Mucosa of descending colon (tissue), 3 donors: Measurements from ENCODE around the gene HNRNPUL1. TPM values are rescaled to one million over a fixed set of nuclear protein-coding genes. Genes with fewer than 3 reads are reported as not detected.
A peak's percentile ranks its signal among the peaks of the same experiment; 100 is the strongest.

Experiments used
- ATAC-seq: fragments of 200-7000 bp; cut with Tn5 transposase; one replicate; pipeline ENCODE4 v1.9.1; 2020; ENCODE audit warnings: mild to moderate bottlenecking, moderate library complexity
- DNase-seq, 3 donors: peaks; one replicate each; pipeline ENCODE4 v3.0.0-alpha.2; 2020
- H3K36me3 ChIP-seq: fragments of 200-600 bp; one replicate; pipeline ENCODE4 v1.8.0; 2021; ENCODE audit warnings: low read depth, mild to moderate bottlenecking
- H3K4me1 ChIP-seq: fragments of 200-600 bp; one replicate; pipeline ENCODE4 v1.8.0; 2021; ENCODE audit warnings: low read depth, mild to moderate bottlenecking
- H3K4me3 ChIP-seq: fragments of 200-600 bp; one replicate; pipeline ENCODE4 v1.8.0; 2021; ENCODE audit warnings: mild to moderate bottlenecking
- H3K9me3 ChIP-seq: fragments of 200-600 bp; one replicate; pipeline ENCODE4 v1.8.0; 2021; ENCODE audit warnings: mild to moderate bottlenecking
- CTCF ChIP-seq: fragments of 200-600 bp; IDR thresholded peaks from one replicate; pipeline ENCODE4 v1.8.0; 2022; ENCODE audit warnings: antibody characterized with exemption, mild to moderate bottlenecking
- intact Hi-C, 2 donors: fragments of 100-400 bp; cut with DNase I in 1 of 2; cut with micrococcal nuclease in 1 of 2; formaldehyde crosslinking; loops; one replicate each; pipeline versions ENCODE4 v1.11.0 to v1.11.1; 2022; cut with DNase I, micrococcal nuclease
- total RNA-seq, 3 donors: library from RNA; stranded (reverse); fragmentation: NEBNext Ultra II Directional in 2 of 3; extraction: Animal tissue kit (Norgen Biotek cat#: 25700) in 2 of 3; gene quantifications; one replicate each; pipeline versions ENCODE4 v1.2.1 to v1.2.4, GENCODE V29; 2021 to 2023
- donor health status: DM: no; HTN: no; CAD: no; lungs with moderate emphysema.
- donor health status: DM: no; HTN: no; CAD: no.
- donor health status: DM: no; HTN: yes; CAD: no.

The HNRNPUL1 gene
- total RNA-seq, 3 donors from 2014 or later, result 155 to 234 (median 190) TPM

- Histone ChIP-seq H3K4me3 (no peak overlapping the region), H3K36me3 (peaks cover 30% of the 10 kb centered on the region), H3K9me3 (no peaks in the 10 kb centered on the region), H3K4me1 (peaks cover 17% of the 10 kb centered on the region)
- ATAC-seq, result no peak
- TF ChIP-seq CTCF, result no peak
- intact Hi-C loops, result no loop called here
- no peak for DNase-seq
These were observed 30.2 kb downstream of the HNRNPUL1 start for GRCh38 chr19:41294393-41294792.

- H3K36me3 ChIP-seq, result peaks cover 34% of the 10 kb centered on the region
- H3K4me3 ChIP-seq, result no peak overlapping the region
- intact Hi-C loops, result no loop called here
- H3K9me3 ChIP-seq, result no peaks in the 10 kb centered on the region
- TF ChIP-seq CTCF, result no peak
- ATAC-seq (no peak), DNase-seq (no peak)
- H3K4me1 ChIP-seq, result peaks cover 24% of the 10 kb centered on the region
These were observed 31.3 kb downstream of the HNRNPUL1 start for GRCh38 chr19:41295499-41295898.

- H3K36me3 ChIP-seq, result peaks cover 34% of the 10 kb centered on the region
- H3K4me3 ChIP-seq, result no peak overlapping the region
- no peak for DNase-seq
- H3K9me3 ChIP-seq, result no peaks in the 10 kb centered on the region
- TF ChIP-seq CTCF, result no peak
- ATAC-seq, result no peak
- intact Hi-C loops, result no loop called here
- H3K4me1 ChIP-seq, result peaks cover 24% of the 10 kb centered on the region
These were observed 32.3 kb downstream of the HNRNPUL1 start for GRCh38 chr19:41296433-41296871.

- H3K9me3 ChIP-seq, result no peaks in the 10 kb centered on the region
- no peak for DNase-seq
- ATAC-seq, result peak; percentile 56
- peaks cover 24% of the 10 kb centered on the region for H3K4me1 ChIP-seq
- H3K36me3 ChIP-seq, result peaks cover 29% of the 10 kb centered on the region
- intact Hi-C loops, result no loop called here
- no peak for TF ChIP-seq CTCF
- H3K4me3 ChIP-seq, result no peak overlapping the region
These were observed 33.6 kb downstream of the HNRNPUL1 start for GRCh38 chr19:41297628-41298347.

- DNase-seq, result peak; percentile 57 to 86 (median 64)
- no peak for TF ChIP-seq CTCF
- peak; percentile 66 for ATAC-seq
- Histone ChIP-seq H3K36me3 (peaks cover 24% of the 10 kb centered on the region), H3K9me3 (no peaks in the 10 kb centered on the region), H3K4me3 (no peak overlapping the region), H3K4me1 (peaks cover 24% of the 10 kb centered on the region)
- intact Hi-C loops, result no loop called here
These were observed 34.3 kb downstream of the HNRNPUL1 start for GRCh38 chr19:41298348-41298964.
